Vagina (tissue), 2 donors: ENCODE results near the gene POLR2E.

Source experiments
- POLR2A ChIP-seq, 2 donors: fragments of 450-650 bp; IDR thresholded peaks; one replicate each; pipeline ENCODE4 v1.6.1; 2017; ENCODE audit warnings: antibody characterized with exemption in 2 of 2, mild to moderate bottlenecking in 2 of 2, moderate library complexity in 2 of 2
- TF ChIP-seq, protein P1 (sequence below), 3 experiments: fragments of 450-650 bp in 2 of 3; fragments of 200-600 bp in 1 of 3; sonication (generic) in 1 of 3; IDR thresholded peaks; one replicate each; pipeline ENCODE4 v1.5.1; 2017 to 2019; ENCODE audit warnings: antibody characterized with exemption in 3 of 3, mild to moderate bottlenecking in 2 of 3, moderate library complexity in 2 of 3

DNA sequence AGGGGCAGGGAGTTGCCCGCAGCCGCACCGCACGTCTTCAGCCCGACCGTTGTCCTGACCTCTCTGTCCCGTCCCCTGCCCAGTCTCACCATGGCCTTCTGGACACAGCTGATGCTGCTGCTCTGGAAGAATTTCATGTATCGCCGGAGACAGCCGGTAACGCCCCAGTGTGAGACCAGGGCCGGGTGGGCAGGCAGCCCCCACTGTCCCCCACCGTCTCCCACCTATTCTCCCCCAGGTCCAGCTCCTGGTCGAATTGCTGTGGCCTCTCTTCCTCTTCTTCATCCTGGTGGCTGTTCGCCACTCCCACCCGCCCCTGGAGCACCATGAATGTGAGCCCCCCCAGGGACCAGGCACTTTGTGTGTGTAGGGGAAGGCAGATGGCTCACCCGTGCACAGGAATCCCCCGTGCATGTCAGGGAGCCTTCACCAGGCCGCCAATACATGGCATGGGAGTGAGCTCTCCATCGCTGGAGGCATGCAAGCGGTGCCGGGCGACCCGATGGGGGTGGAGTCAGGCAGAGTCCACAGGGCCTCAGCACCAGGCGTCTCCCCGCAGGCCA is 53.8 kb downstream of the POLR2E start:
- no peak for TF ChIP-seq POLR2A (IDR thresholded peaks at IDR 0.05)
- TF ChIP-seq, protein P1, sequence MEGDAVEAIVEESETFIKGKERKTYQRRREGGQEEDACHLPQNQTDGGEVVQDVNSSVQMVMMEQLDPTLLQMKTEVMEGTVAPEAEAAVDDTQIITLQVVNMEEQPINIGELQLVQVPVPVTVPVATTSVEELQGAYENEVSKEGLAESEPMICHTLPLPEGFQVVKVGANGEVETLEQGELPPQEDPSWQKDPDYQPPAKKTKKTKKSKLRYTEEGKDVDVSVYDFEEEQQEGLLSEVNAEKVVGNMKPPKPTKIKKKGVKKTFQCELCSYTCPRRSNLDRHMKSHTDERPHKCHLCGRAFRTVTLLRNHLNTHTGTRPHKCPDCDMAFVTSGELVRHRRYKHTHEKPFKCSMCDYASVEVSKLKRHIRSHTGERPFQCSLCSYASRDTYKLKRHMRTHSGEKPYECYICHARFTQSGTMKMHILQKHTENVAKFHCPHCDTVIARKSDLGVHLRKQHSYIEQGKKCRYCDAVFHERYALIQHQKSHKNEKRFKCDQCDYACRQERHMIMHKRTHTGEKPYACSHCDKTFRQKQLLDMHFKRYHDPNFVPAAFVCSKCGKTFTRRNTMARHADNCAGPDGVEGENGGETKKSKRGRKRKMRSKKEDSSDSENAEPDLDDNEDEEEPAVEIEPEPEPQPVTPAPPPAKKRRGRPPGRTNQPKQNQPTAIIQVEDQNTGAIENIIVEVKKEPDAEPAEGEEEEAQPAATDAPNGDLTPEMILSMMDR (IDR thresholded peaks at IDR 0.05) = no peak
